ENCODE measurements around the gene E4F1.

GRCh38 chr16:2211923-2212347 lies 11.5 kb upstream of the E4F1 start:
- no peak for TF ChIP-seq CTCF (conservative IDR thresholded peaks at IDR 0.05; ENCODE audit: low read depth, low read length)
- no peak for TF ChIP-seq EZH2 (IDR thresholded peaks at IDR 0.05; ENCODE audit: borderline replicate concordance, low read depth, low read length, poor library complexity, severe bottlenecking)
